Right ventricle myocardium inferior (tissue), 1 donor: ENCODE measurements around the gene DNAJA4. TPM values are rescaled to one million over a fixed set of nuclear protein-coding genes. Genes with fewer than 3 reads are reported as not detected.

Experiments
- ATAC-seq: fragments of 200-7000 bp; cut with Tn5 transposase; one replicate; pipeline ENCODE4 v1.9.1; 2020; ENCODE audit warnings: mild to moderate bottlenecking, moderate library complexity
- DNase-seq: peaks from one replicate; pipeline ENCODE4 v3.0.0; 2021; ENCODE audit errors: missing footprints
- intact Hi-C: fragments of 100-400 bp; cut with DNase I; formaldehyde crosslinking; loops from one replicate; pipeline ENCODE4 v1.11.0; 2022
- total RNA-seq: library from RNA; stranded (reverse); fragmentation: NEBNext Ultra II Directional; extraction: Animal tissue kit (Norgen Biotek cat#: 25700); gene quantifications from one replicate; pipeline ENCODE4 v1.2.1, GENCODE V29; 2021
- donor health status: DM: no; HTN: yes; CAD: no; lungs with severe emphysema.

DNAJA4 gene
- total RNA-seq, 1 donor from 2014 or later = 125 TPM

GRCh38 chr15:78306176-78306774 is 41.9 kb downstream of the DNAJA4 start:
- intact Hi-C loops = loop anchor here (5.0 kb wide), 1 partner anchor 176 kb away; no protein-coding TSS in a partner anchor
- no peak for ATAC-seq
- no peak for DNase-seq

DNA sequence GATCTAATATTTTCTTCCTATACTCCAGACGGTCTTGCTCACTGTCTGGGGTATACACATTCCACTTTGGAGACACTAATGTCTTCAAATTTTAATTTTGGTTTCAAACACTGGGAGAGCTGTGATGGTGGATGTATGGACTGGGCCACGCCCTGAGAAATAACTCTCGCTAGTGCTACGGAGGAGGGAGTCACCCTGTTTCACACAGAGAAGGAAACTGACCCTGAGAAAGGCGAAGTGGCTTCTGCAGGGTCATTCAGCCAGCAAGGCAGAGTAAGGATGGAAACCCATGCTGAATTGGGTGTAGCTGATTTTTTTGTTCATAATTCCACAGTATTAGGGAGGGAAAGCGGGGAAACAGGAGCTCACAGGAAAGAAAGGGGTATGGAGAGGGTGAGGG is 43.6 kb downstream of the DNAJA4 start:
- DNase-seq (no peak), ATAC-seq (no peak)
- intact Hi-C loops = loop anchor here (1.0 to 5.0 kb wide), 2 partner anchors 115 to 174 kb away; no protein-coding TSS in a partner anchor

DNA sequence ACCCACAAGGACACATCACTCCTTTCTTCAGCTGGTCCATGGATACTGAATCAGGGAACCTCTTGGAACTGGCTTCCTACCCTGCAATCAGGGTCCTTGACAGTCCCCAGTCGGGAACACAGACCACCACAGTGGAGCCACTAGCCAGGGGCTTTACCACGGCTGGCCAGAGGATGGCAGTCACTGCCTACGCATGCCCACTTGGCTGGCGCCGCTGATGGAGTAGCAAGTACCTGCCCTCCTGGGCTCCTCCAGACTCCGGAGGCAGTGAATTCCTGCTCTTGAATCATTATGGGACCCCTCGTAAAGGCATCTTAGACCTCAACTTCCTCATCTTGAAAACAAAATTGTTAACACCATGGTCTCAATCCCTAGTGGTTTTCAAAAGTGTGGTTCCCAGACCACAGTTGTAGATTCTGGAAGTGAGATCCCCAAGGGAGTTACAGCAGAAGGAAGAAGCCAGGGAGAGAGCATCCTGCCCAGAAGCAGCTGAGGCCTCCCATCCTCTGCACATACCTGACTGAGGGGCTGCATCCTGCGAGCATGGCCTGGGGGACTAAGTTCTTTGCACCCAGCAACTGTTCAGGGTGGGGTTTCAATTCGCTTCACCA is 44.2 kb downstream of the DNAJA4 start:
- intact Hi-C loops = loop anchor here (1.0 to 5.0 kb wide), 2 partner anchors 115 to 174 kb away; no protein-coding TSS in a partner anchor
- DNase-seq (peak; percentile 87), ATAC-seq (peak; percentile 84)

- DNase-seq = no peak
- intact Hi-C loops = no loop called here
- ATAC-seq = no peak
Observed at GRCh38 chr15:78311292-78311691, 46.9 kb downstream of the DNAJA4 start.

DNA sequence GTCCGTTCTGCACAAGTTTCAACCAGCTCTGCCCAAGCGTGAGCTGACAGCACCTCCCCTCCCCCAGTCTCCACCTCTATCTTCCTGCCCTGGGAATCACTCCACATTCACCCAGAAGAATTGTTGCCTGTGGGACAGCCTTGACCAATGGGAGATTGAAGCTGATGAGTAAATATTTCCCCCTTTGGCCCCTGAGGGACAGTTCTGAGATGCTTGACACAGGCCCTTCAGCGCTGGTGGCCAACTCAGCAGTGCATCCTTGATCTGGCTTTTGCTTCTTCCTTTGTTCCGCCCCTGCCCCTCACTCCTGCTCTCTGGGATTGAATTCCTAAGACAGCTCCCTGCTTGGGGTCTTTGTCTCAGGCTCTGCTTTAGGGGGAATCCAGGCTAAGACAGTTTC is 48.2 kb downstream of the DNAJA4 start:
- intact Hi-C loops = no loop called here
- no peak for DNase-seq

DNA sequence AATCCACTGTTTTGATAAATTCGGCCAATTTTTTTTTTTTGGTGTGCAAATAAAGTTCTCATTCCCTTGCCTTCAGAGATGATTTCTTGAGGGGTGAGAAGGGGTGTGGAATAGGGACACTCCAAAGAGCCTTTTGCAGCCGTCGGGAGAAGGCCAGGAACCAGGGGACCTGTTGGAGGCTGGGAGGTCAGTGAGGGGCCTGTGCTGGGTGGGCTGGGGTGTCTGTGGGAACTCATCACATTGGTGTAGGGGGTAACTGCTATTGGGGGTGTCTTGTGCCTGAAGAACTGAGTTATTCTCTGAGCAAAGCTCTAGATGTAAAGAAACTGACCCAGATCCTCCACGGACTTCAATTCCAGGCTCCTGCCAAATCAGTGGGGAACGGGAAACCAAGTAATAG is 48.6 kb downstream of the DNAJA4 start:
- ATAC-seq = no peak
- no peak for DNase-seq

More for the DNA sequence above, 48.2 kb downstream of the DNAJA4 start:
- ATAC-seq = no peak

GRCh38 chr15:78313383-78313782 is 49.0 kb downstream of the DNAJA4 start:
- ATAC-seq (no peak), DNase-seq (no peak)
- intact Hi-C loops = no loop called here

More for the DNA sequence above, 48.6 kb downstream of the DNAJA4 start:
- intact Hi-C loops = no loop called here

- intact Hi-C loops = no loop called here
- no peak for DNase-seq
- no peak for ATAC-seq
Observed at GRCh38 chr15:78314181-78314581, 49.8 kb downstream of the DNAJA4 start.

GRCh38 chr15:78315686-78316282 is 51.4 kb downstream of the DNAJA4 start:
- no peak for ATAC-seq
- intact Hi-C loops = no loop called here
- DNase-seq = no peak

DNA sequence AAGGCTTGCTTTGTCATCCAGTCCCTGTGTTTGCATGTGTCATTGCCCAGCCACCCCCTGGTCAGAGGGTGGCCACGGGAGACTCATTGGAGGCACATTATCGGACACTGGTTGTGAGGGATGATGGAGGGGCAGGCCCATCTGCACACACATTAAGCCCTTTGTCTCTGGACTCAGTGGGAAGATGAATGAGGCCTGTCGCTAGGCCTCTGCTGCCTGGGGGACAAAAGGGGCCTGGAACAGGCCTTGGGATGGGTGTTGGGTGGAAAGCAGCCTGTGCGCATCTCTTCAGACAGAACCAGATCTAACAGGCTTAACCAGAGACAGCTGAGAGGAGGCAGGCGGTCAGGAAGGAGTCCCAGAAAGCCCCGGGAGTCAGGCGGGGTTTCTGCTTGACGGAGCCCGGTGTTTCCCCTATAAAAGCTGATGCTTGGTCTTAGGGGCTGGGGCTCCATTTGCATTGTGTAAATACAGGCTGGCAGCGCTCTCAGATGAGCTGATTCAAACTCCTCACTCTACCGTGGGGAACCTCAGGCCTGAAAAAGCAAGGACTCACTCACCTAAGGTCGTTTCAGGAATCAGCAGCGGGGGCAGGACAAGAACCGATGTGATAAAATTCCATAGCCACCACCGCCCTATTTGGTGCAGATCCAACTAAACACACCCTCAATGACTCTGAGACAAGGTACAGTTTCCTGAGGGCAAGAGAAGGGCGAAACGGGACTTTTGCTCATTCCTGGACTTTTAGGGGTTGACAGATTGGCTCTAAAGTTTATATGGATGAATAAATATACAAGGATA is 52.1 kb downstream of the DNAJA4 start:
- no peak for ATAC-seq
- intact Hi-C loops = no loop called here
- DNase-seq = no peak

DNA sequence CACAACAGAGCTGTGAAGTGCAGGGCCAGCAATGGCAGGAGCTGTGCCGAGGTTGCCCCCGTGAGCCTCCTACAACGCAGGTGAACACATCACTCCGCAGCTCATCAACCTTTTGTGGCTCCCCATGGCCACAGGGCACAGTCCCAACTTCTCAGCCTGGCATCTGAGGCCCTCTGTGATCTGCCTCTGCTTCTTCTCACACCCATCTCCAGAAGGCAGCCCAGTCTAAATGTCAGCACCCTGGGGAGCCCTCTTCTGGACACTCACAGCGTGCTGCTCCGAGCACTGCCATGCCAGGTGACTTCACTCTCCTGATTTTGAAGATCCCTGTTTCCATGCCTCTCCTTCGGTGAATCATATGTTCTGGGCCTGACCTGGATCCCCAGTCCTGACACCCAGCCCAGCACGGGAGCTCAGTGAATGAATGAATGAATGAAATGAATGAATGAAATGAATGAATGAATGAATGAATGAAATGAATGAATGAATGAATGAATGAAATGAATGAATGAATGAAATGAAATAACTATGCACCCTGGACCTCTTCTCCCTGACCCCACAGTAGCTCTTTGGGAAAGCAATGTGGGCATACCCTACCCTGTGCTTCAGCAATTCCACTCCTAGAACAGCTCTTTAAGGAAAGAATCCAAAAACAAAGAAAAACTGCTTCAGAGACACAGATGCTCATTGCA is 52.9 kb downstream of the DNAJA4 start:
- intact Hi-C loops = no loop called here
- ATAC-seq (peak; percentile 64), DNase-seq (no peak)

GRCh38 chr15:78319588-78319987 is 55.2 kb downstream of the DNAJA4 start:
- no peak for DNase-seq
- ATAC-seq = no peak
- intact Hi-C loops = no loop called here

GRCh38 chr15:78320183-78320582 is 55.8 kb downstream of the DNAJA4 start:
- intact Hi-C loops = no loop called here
- ATAC-seq = no peak
- DNase-seq = no peak

GRCh38 chr15:78321041-78321570 is 56.7 kb downstream of the DNAJA4 start:
- DNase-seq (no peak), ATAC-seq (no peak)
- intact Hi-C loops = no loop called here

DNA sequence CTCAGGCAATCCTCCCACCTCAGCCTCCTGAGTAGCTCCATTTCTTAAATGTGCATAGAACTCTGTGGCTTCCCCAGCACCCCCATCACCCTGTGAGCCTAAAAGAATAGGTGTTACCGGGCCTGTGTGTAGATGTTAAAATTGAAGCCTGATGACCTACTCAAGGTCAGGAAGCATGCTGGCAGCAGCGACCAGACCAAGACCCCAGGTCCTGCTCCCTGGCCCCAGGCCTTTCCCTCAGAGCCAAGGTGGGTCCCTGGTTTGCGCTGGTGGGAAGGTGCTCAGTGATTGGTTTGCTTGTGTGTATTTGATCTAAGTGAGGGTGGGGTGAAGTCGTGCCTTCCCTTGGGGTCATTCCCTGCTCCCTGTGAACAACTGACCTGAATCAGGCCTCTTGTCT is 57.4 kb downstream of the DNAJA4 start:
- ATAC-seq (no peak), DNase-seq (no peak)
- intact Hi-C loops = no loop called here

- DNase-seq (no peak), ATAC-seq (no peak)
- intact Hi-C loops = no loop called here
Observed at GRCh38 chr15:78322243-78322642, 57.9 kb downstream of the DNAJA4 start.

DNA sequence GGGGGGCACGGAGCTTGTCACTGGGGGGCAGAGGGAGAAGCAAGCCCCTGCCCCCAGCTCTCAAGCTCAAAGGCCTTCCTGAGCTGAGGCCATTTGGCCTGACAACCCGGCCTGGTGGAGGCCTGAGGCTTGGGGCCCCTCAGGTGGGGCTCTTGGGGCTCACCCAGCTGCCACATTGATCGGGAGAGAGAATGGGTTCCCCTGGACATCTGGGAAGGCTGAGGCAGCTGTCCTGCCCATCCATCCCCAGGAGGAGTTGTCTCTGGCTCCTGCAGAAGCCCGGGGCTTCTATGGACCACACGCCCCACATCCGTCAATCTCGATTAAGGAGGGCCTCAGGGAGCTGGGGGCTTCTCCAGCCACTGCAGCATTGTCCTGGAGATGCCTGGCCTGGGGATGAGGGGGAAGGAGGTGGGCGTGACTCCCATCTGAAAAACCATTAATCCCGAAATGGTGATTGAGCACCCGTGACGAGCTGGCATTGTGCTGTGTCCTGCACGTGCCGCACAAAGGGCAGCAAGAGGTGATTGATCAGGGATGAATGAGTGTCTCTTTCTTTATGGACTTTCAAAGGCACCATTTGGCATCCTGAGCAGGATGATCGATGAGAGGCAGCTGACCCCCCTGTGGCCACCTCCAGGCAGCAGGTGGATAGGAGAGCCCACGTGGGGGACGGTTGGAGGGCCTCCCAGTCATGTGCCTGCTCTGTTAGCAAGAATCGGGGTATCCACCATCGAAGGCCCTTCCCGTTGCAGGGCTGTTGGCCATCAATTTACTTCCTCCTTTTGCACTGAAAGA is 58.6 kb downstream of the DNAJA4 start:
- DNase-seq (no peak), ATAC-seq (no peak)
- intact Hi-C loops = no loop called here

GRCh38 chr15:78323693-78324092 is 59.3 kb downstream of the DNAJA4 start:
- intact Hi-C loops = no loop called here
- no peak for ATAC-seq
- no peak for DNase-seq
